ENCODE data around the gene HAPLN3. TPM values are rescaled to one million over a fixed set of nuclear protein-coding genes. Genes with fewer than 3 reads are reported as not detected.

HAPLN3 gene
- total RNA-seq, 1 donor from 2014 or later: 4.4 TPM

- DNase-seq: no peak
These were observed 961 bp downstream of the HAPLN3 start for GRCh38 chr15:88894348-88894818.

GRCh38 chr15:88891540-88892254 is 3.6 kb downstream of the HAPLN3 start:
- DNase-seq: no peak

GRCh38 chr15:88890495-88890894 is 4.8 kb downstream of the HAPLN3 start:
- DNase-seq: no peak

GRCh38 chr15:88888719-88889118 is 6.6 kb downstream of the HAPLN3 start:
- no peak for DNase-seq

GRCh38 chr15:88887068-88887580 is 8.2 kb downstream of the HAPLN3 start:
- no peak for DNase-seq

- no peak for DNase-seq
These were observed 12.6 kb downstream of the HAPLN3 start for GRCh38 chr15:88882785-88883184.

GRCh38 chr15:88881775-88882174 is 13.6 kb downstream of the HAPLN3 start:
- no peak for DNase-seq

GRCh38 chr15:88880944-88881740 is 14.2 kb downstream of the HAPLN3 start:
- no peak for DNase-seq

- peak; percentile 85 for DNase-seq
These were observed 16.6 kb downstream of the HAPLN3 start for GRCh38 chr15:88878720-88879184.

- DNase-seq: no peak
These were observed 17.4 kb downstream of the HAPLN3 start for GRCh38 chr15:88877906-88878305.

- DNase-seq: no peak
These were observed 17.9 kb downstream of the HAPLN3 start for GRCh38 chr15:88877415-88877814.

GRCh38 chr15:88876573-88876972 is 18.8 kb downstream of the HAPLN3 start:
- DNase-seq: no peak

GRCh38 chr15:88874684-88875083 is 20.7 kb downstream of the HAPLN3 start:
- DNase-seq: no peak

- DNase-seq: no peak
These were observed 21.1 kb downstream of the HAPLN3 start for GRCh38 chr15:88874275-88874674.

GRCh38 chr15:88873786-88874185 is 21.6 kb downstream of the HAPLN3 start:
- DNase-seq: no peak

GRCh38 chr15:88872706-88873105 is 22.6 kb downstream of the HAPLN3 start:
- DNase-seq: no peak

GRCh38 chr15:88872106-88872505 is 23.2 kb downstream of the HAPLN3 start:
- DNase-seq: no peak

GRCh38 chr15:88871313-88871712 is 24.0 kb downstream of the HAPLN3 start:
- DNase-seq: no peak

- no peak for DNase-seq
These were observed 29.0 kb downstream of the HAPLN3 start for GRCh38 chr15:88866295-88866881.

- no peak for DNase-seq
These were observed 29.7 kb downstream of the HAPLN3 start for GRCh38 chr15:88865498-88866099.

- no peak for DNase-seq
These were observed 30.4 kb downstream of the HAPLN3 start for GRCh38 chr15:88864861-88865497.

GRCh38 chr15:88863412-88863811 is 31.9 kb downstream of the HAPLN3 start:
- no peak for DNase-seq
